ENCODE results near the gene GABPB1. TPM values are rescaled to one million over a fixed set of nuclear protein-coding genes. Genes with fewer than 3 reads are reported as not detected.
"Not testable (repeated sequence)": the region's sequence is repeated elsewhere in the genome, so short reads cannot be mapped to it uniquely, and the experiment has no call there.

The GABPB1 gene
- 27.4 TPM for total RNA-seq

- DNase-seq: peak; percentile 96
Measured at GRCh38 chr15:50354838-50355618, at the start of gene GABPB1. Gene GABPB1, minus strand, starts transcription at chr15:50355198. Its CDS starts 45,400 bp downstream, at chr15:50309798.

- not testable (repeated sequence) for DNase-seq
Measured at GRCh38 chr15:50391561-50391960, 36.6 kb upstream of the GABPB1 start.

GRCh38 chr15:50390554-50391264, 35.7 kb upstream of the GABPB1 start:
- DNase-seq: no peak

- not testable (repeated sequence) for DNase-seq
Measured at GRCh38 chr15:50382408-50382807, 27.4 kb upstream of the GABPB1 start.

GRCh38 chr15:50381438-50381837, 26.4 kb upstream of the GABPB1 start:
- no peak for DNase-seq

GRCh38 chr15:50380089-50380488, 25.1 kb upstream of the GABPB1 start:
- DNase-seq: no peak

GRCh38 chr15:50379413-50379812, 24.4 kb upstream of the GABPB1 start:
- not testable (repeated sequence) for DNase-seq

- DNase-seq: no peak
Measured at GRCh38 chr15:50378776-50379175, 23.8 kb upstream of the GABPB1 start.

- no peak for DNase-seq
Measured at GRCh38 chr15:50377867-50378751, 23.1 kb upstream of the GABPB1 start.

- not testable (repeated sequence) for DNase-seq
Measured at GRCh38 chr15:50369564-50369963, 14.6 kb upstream of the GABPB1 start.

- DNase-seq: no peak
Measured at GRCh38 chr15:50365971-50366370, 11.0 kb upstream of the GABPB1 start.

- DNase-seq: no peak
Measured at GRCh38 chr15:50365570-50365969, 10.6 kb upstream of the GABPB1 start.

GRCh38 chr15:50363612-50364011, 8.6 kb upstream of the GABPB1 start:
- DNase-seq: no peak

GRCh38 chr15:50361756-50362155, 6.8 kb upstream of the GABPB1 start:
- no peak for DNase-seq

- no peak for DNase-seq
Measured at GRCh38 chr15:50358845-50359244, 3.8 kb upstream of the GABPB1 start.

- DNase-seq: peak; percentile 25
Measured at GRCh38 chr15:50355980-50356379, 982 bp upstream of the GABPB1 start.

GRCh38 chr15:50355619-50355905, 564 bp upstream of the GABPB1 start:
- no peak for DNase-seq

GRCh38 chr15:50353975-50354837, 792 bp downstream of the GABPB1 start:
- peak; percentile 85 for DNase-seq

GRCh38 chr15:50353251-50353974, 1.6 kb downstream of the GABPB1 start:
- DNase-seq: peak; percentile 79

- DNase-seq: no peak
Measured at GRCh38 chr15:50350621-50351020, 4.4 kb downstream of the GABPB1 start.

GRCh38 chr15:50345298-50345697, 9.7 kb downstream of the GABPB1 start:
- DNase-seq: no peak

All from skin of body (tissue), 2 donors.